Measurements from ENCODE around the gene GPR162. TPM values are rescaled to one million over a fixed set of nuclear protein-coding genes. Genes with fewer than 3 reads are reported as not detected.

The GPR162 gene
- total RNA-seq, result 4.9 TPM

GRCh38 chr12:6821591-6822425 is at the start of gene GPR162:
Gene GPR162, plus strand, starts transcription at chr12:6821821. Its CDS starts 2,078 bp downstream, at chr12:6823899.
- DNase-seq, result peak; percentile 73

- DNase-seq, result no peak
These were observed 49.3 kb upstream of the GPR162 start, which contains the start of gene LAG3 for GRCh38 chr12:6772331-6772695. Gene LAG3, plus strand, starts transcription at chr12:6772520. Its CDS starts 333 bp downstream, at chr12:6772853.

GRCh38 chr12:6772726-6773589 is 48.7 kb upstream of the GPR162 start:
- DNase-seq, result no peak

GRCh38 chr12:6773590-6774351 is 47.9 kb upstream of the GPR162 start:
- no peak for DNase-seq

- DNase-seq, result no peak
These were observed 47.0 kb upstream of the GPR162 start for GRCh38 chr12:6774499-6775062.

- no peak for DNase-seq
These were observed 46.1 kb upstream of the GPR162 start for GRCh38 chr12:6775185-6776174.

GRCh38 chr12:6777386-6777785 is 44.2 kb upstream of the GPR162 start:
- DNase-seq, result no peak

- DNase-seq, result no peak
These were observed 43.4 kb upstream of the GPR162 start for GRCh38 chr12:6778217-6778573.

- DNase-seq, result peak; percentile 89
These were observed 42.8 kb upstream of the GPR162 start for GRCh38 chr12:6778574-6779550.

GRCh38 chr12:6779708-6780432 is 41.8 kb upstream of the GPR162 start:
- no peak for DNase-seq

GRCh38 chr12:6780573-6780972 is 41.0 kb upstream of the GPR162 start:
- DNase-seq, result no peak

GRCh38 chr12:6782119-6782518 is 39.5 kb upstream of the GPR162 start:
- DNase-seq, result no peak

GRCh38 chr12:6782850-6783566 is 38.6 kb upstream of the GPR162 start:
- DNase-seq, result no peak

- no peak for DNase-seq
These were observed 37.8 kb upstream of the GPR162 start for GRCh38 chr12:6783828-6784227.

GRCh38 chr12:6784296-6784695 is 37.3 kb upstream of the GPR162 start:
- no peak for DNase-seq

GRCh38 chr12:6784761-6785160 is 36.9 kb upstream of the GPR162 start:
- no peak for DNase-seq

GRCh38 chr12:6786416-6787094 is 35.1 kb upstream of the GPR162 start:
- no peak for DNase-seq

- DNase-seq, result no peak
These were observed 34.3 kb upstream of the GPR162 start for GRCh38 chr12:6787309-6787708.
